Activated CD4-positive, alpha-beta T cell treated with anti-CD3 and anti-CD28 coated beads, Interleukin-2, amount 10 ng/mL, durations not matched to agents 24 days and 14 days (primary cell): ENCODE results near the gene CACTIN. TPM values are rescaled to one million over a fixed set of nuclear protein-coding genes. Genes with fewer than 3 reads are reported as not detected.

Experiments
- DNase-seq: peaks from one replicate; pipeline ENCODE4 v3.0.0; 2022
- H3K27ac Mint-ChIP-seq: one replicate; pipeline ENCODE4 v1.8.0; 2022; ENCODE audit warnings: mild to moderate bottlenecking, mixed read lengths
- H3K27me3 Mint-ChIP-seq: one replicate; pipeline ENCODE4 v1.8.0; 2022; ENCODE audit warnings: mixed read lengths
- H3K36me3 Mint-ChIP-seq: one replicate; pipeline ENCODE4 v1.8.0; 2022; ENCODE audit warnings: low read depth, mild to moderate bottlenecking, mixed read lengths
- H3K4me1 Mint-ChIP-seq: one replicate; pipeline ENCODE4 v1.8.0; 2021; ENCODE audit warnings: mixed read lengths
- H3K4me3 Mint-ChIP-seq: one replicate; pipeline ENCODE4 v1.8.0; 2022; ENCODE audit warnings: mild to moderate bottlenecking, moderate library complexity, mixed read lengths
- H3K9me3 Mint-ChIP-seq: one replicate; pipeline ENCODE4 v1.8.0; 2021; ENCODE audit warnings: mixed read lengths
- intact Hi-C: fragments of 100-400 bp; cut with micrococcal nuclease; formaldehyde crosslinking; loops from one replicate; pipeline ENCODE4 v1.15.1; 2023
- total RNA-seq: library from RNA; stranded (reverse); gene quantifications from 2 replicates; pipeline ENCODE4 v1.2.3, GENCODE V29; 2022

The CACTIN gene
- total RNA-seq, 1 donor from 2014 or later = 39.6 TPM

DNA sequence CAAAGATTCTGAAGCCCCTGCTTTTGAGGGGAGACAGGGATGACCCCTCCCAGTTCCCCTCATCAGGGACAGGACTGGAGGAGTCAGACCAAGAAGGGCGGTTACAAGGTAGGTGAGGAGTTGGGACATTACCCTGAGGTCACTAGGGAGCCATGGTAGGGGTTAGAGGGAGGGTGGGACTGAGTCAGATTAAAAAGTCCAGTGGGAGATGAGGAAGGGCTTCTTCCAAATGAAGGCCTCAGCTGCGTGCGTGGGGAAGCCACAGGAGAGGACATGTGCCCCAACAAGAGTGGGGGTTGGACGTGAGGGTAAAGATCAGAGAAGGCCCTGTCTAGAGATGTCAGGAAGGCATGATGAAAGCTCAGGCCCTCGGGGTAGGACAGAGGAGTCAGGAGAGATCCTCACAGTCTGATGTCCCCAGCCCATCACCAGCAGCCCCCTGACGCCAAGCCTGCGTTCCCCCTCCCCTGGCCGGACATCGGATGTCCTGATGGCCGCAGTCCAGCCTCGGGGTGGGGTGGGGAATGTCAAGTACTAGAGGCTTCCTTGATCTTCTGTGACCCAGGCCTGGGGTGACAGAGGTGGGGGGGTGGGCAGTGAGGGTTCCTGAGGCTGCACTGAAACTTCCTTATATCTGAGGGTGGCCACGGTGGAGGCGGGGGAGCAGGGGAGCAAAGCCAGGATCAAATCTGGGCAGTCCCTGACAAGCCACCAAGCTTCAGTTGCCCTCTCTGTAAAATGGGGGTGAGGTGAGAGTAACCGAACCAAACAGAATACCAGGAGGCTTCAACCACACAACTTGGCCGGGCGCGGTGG, 62.7 kb downstream of the CACTIN start:
- no peaks in the 10 kb centered on the region for H3K4me1 Mint-ChIP-seq
- intact Hi-C loops = no loop called here
- H3K4me3 Mint-ChIP-seq = no peak overlapping the region
- H3K27ac Mint-ChIP-seq = no peak overlapping the region
- no peaks in the 10 kb centered on the region for H3K27me3 Mint-ChIP-seq
- no peaks in the 10 kb centered on the region for H3K9me3 Mint-ChIP-seq
- no peaks in the 10 kb centered on the region for H3K36me3 Mint-ChIP-seq
- DNase-seq = no peak

Other genes with a start within 250 kb of the CACTIN start
- 0.33 TPM in 1 of 2 replicates, not detected in the other for gene SMIM24, start 146.3 kb downstream of the CACTIN start, total RNA-seq
- gene SMIM44, start 143.3 kb downstream of the CACTIN start, total RNA-seq = not detected in 2 replicates
- gene DOHH, start 126.1 kb downstream of the CACTIN start, total RNA-seq = 21.5 and 24.4 TPM in 2 replicates
- 37.3 and 38.7 TPM in 2 replicates for gene FZR1, start 120.5 kb downstream of the CACTIN start, total RNA-seq
- 1.4 and 2.2 TPM in 2 replicates for gene TEKTIP1, start 87.6 kb downstream of the CACTIN start, total RNA-seq
- 119 and 124 TPM in 2 replicates for gene MFSD12, start 69.2 kb downstream of the CACTIN start, total RNA-seq
- 53.7 and 59.3 TPM in 2 replicates for gene HMG20B, start 53.8 kb downstream of the CACTIN start, total RNA-seq
- 0.36 and 0.37 TPM in 2 replicates for gene GIPC3, start 41.3 kb downstream of the CACTIN start, total RNA-seq
- 0.42 and 0.50 TPM in 2 replicates for gene TBXA2R, start 19.9 kb downstream of the CACTIN start, total RNA-seq
- gene PIP5K1C, start 73.7 kb upstream of the CACTIN start, total RNA-seq = 21.4 and 22.5 TPM in 2 replicates
- gene TJP3, start 81.6 kb upstream of the CACTIN start, total RNA-seq = 0.09 TPM in 1 of 2 replicates, not detected in the other
- 41.5 and 48.7 TPM in 2 replicates for gene APBA3, start 134.9 kb upstream of the CACTIN start, total RNA-seq
- 91.4 and 96.6 TPM in 2 replicates for gene MRPL54, start 135.9 kb upstream of the CACTIN start, total RNA-seq
- gene RAX2, start 145.4 kb upstream of the CACTIN start, total RNA-seq = not detected in 2 replicates
- gene MATK, start 159.6 kb upstream of the CACTIN start, total RNA-seq = 31.6 and 32.3 TPM in 2 replicates
- gene ZFR2, start 242.2 kb upstream of the CACTIN start, total RNA-seq = not detected in 2 replicates